ENCODE results near the gene HSCB.

DNA sequence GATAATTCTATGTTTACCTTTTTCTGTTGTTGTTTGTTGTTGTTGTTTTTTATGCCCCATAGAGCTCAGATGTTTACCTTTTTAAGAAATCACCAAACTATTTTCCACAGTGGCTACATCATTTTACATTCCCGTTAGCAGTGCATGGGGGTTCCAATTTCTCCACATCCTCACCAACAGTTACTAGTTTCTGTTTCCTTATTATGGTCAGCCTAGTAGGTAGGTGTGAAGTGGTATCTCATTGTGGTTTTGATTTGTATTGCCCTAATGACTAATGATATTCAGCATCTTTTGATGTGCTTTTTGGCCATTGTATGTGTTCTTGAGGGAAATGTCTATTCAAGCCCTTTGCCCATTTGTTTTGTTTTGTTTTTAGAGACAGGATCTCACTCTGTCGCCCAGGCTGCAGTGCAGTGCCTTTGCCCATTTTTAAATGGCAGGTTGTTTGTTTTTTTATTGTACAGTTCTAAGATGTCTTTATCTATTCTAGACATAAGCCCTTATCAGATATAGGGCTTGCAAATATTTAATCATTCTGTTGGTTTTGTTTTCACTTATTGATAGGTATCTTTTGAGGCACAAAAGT lies 27.7 kb upstream of the HSCB start:
- TF ChIP-seq, protein P1, sequence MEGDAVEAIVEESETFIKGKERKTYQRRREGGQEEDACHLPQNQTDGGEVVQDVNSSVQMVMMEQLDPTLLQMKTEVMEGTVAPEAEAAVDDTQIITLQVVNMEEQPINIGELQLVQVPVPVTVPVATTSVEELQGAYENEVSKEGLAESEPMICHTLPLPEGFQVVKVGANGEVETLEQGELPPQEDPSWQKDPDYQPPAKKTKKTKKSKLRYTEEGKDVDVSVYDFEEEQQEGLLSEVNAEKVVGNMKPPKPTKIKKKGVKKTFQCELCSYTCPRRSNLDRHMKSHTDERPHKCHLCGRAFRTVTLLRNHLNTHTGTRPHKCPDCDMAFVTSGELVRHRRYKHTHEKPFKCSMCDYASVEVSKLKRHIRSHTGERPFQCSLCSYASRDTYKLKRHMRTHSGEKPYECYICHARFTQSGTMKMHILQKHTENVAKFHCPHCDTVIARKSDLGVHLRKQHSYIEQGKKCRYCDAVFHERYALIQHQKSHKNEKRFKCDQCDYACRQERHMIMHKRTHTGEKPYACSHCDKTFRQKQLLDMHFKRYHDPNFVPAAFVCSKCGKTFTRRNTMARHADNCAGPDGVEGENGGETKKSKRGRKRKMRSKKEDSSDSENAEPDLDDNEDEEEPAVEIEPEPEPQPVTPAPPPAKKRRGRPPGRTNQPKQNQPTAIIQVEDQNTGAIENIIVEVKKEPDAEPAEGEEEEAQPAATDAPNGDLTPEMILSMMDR (conservative IDR thresholded peaks at IDR 0.05 in 1 of 2, IDR thresholded peaks at IDR 0.05 in 1 of 2; ENCODE audit: low read depth in 1 of 2, low read length in 2 of 2) = no peak
- TF ChIP-seq EZH2 (IDR thresholded peaks at IDR 0.05; ENCODE audit: low read length, missing control alignments) = no peak

Measured in fibroblast of lung (primary cell).